Activated CD4-positive, alpha-beta memory T cell treated with anti-CD3 and anti-CD28 coated beads, Interleukin-2, amount 10 ng/mL, durations not matched to agents 7 days and 5 days (primary cell): ENCODE results near the gene HTR1B. TPM values are rescaled to one million over a fixed set of nuclear protein-coding genes. Genes with fewer than 3 reads are reported as not detected.

Source experiments
- CTCF ChIA-PET: fragments of 350-600 bp; sonication (Branson Sonifier 250); formaldehyde crosslinking; loops from one replicate; lab custom pipeline; 2021; ENCODE audit warnings: antibody characterized with exemption, inconsistent platforms; lab: Charles Lee
- POLR2A ChIA-PET: fragments of 350-600 bp; sonication (Branson Sonifier 250); formaldehyde crosslinking; loops from one replicate; lab custom pipeline; 2021; ENCODE audit warnings: antibody characterized with exemption; lab: Charles Lee
- DNase-seq: peaks from one replicate; pipeline ENCODE4 v3.0.0-alpha.2; 2020
- H3K27ac Mint-ChIP-seq: one replicate; pipeline ENCODE4 v1.8.0; 2021; ENCODE audit warnings: mild to moderate bottlenecking, mixed read lengths
- H3K27me3 Mint-ChIP-seq: one replicate; pipeline ENCODE4 v1.8.0; 2021; ENCODE audit warnings: mixed read lengths
- H3K36me3 Mint-ChIP-seq: one replicate; pipeline ENCODE4 v1.8.0; 2021; ENCODE audit warnings: low read depth, mixed read lengths
- H3K4me1 Mint-ChIP-seq: one replicate; pipeline ENCODE4 v1.8.0; 2021; ENCODE audit warnings: mixed read lengths
- H3K4me3 Mint-ChIP-seq: one replicate; pipeline ENCODE4 v1.8.0; 2021; ENCODE audit warnings: mild to moderate bottlenecking, mixed read lengths
- H3K9me3 Mint-ChIP-seq: one replicate; pipeline ENCODE4 v1.8.0; 2021; ENCODE audit warnings: mixed read lengths
- total RNA-seq, 2 experiments: library from RNA; stranded (reverse); gene quantifications; one replicate each; pipeline ENCODE4 v1.2.3, GENCODE V29; 2021

HTR1B gene
- total RNA-seq, 2 experiments from 2014 or later, result not detected

- no peak for DNase-seq
- Mint-ChIP-seq H3K9me3 (peaks cover 2% of the 10 kb centered on the region), H3K27me3 (peaks cover 59% of the 10 kb centered on the region), H3K4me1 (peaks cover 21% of the 10 kb centered on the region), H3K27ac (no peak overlapping the region), H3K36me3 (peaks cover 3% of the 10 kb centered on the region), H3K4me3 (no peak overlapping the region)
- POLR2A ChIA-PET, result no interaction called here
- CTCF ChIA-PET, result interaction anchor here (2.0 kb wide), 1 partner anchor 1571 kb away, joined by 4 read pairs; no protein-coding TSS in a partner anchor
Measured at GRCh38 chr6:77464495-77464867, 1.2 kb upstream of the HTR1B start.

- Mint-ChIP-seq H3K36me3 (peaks cover 3% of the 10 kb centered on the region), H3K9me3 (peaks cover 2% of the 10 kb centered on the region), H3K27me3 (peaks cover 60% of the 10 kb centered on the region), H3K4me3 (no peak overlapping the region), H3K27ac (no peak overlapping the region), H3K4me1 (peaks cover 21% of the 10 kb centered on the region)
- CTCF ChIA-PET, result interaction anchor here (2.0 kb wide), 1 partner anchor 1570 kb away, joined by 4 read pairs; no protein-coding TSS in a partner anchor
- POLR2A ChIA-PET, result no interaction called here
- DNase-seq, result no peak
Measured at GRCh38 chr6:77463861-77464494, 687 bp upstream of the HTR1B start.

GRCh38 chr6:77462359-77463307 is 658 bp downstream of the HTR1B start:
- no peak for DNase-seq
- ChIA-PET CTCF (no interaction called here), POLR2A (no interaction called here)
- Mint-ChIP-seq H3K36me3 (peaks cover 3% of the 10 kb centered on the region), H3K27ac (no peak overlapping the region), H3K9me3 (peaks cover 2% of the 10 kb centered on the region), H3K4me3 (peak overlapping the region; percentile 17), H3K27me3 (peaks cover 61% of the 10 kb centered on the region), H3K4me1 (peaks cover 20% of the 10 kb centered on the region)

- H3K27me3 Mint-ChIP-seq, result peaks cover 60% of the 10 kb centered on the region
- H3K4me1 Mint-ChIP-seq, result peaks cover 18% of the 10 kb centered on the region
- H3K4me3 Mint-ChIP-seq, result no peak overlapping the region
- peaks cover 2% of the 10 kb centered on the region for H3K9me3 Mint-ChIP-seq
- ChIA-PET POLR2A (no interaction called here), CTCF (no interaction called here)
- no peak for DNase-seq
- peaks cover 3% of the 10 kb centered on the region for H3K36me3 Mint-ChIP-seq
- H3K27ac Mint-ChIP-seq, result no peak overlapping the region
Measured at GRCh38 chr6:77461796-77462195, 1.5 kb downstream of the HTR1B start.

- H3K9me3 Mint-ChIP-seq, result no peaks in the 10 kb centered on the region
- H3K27me3 Mint-ChIP-seq, result peaks cover 37% of the 10 kb centered on the region
- H3K27ac Mint-ChIP-seq, result no peak overlapping the region
- peaks cover 11% of the 10 kb centered on the region for H3K4me1 Mint-ChIP-seq
- no peak overlapping the region for H3K4me3 Mint-ChIP-seq
- peaks cover 3% of the 10 kb centered on the region for H3K36me3 Mint-ChIP-seq
- no peak for DNase-seq
- POLR2A ChIA-PET, result no interaction called here
- CTCF ChIA-PET, result no interaction called here
Measured at GRCh38 chr6:77458421-77458820, 4.9 kb downstream of the HTR1B start.

GRCh38 chr6:77457720-77458349 is 5.5 kb downstream of the HTR1B start:
- H3K4me1 Mint-ChIP-seq, result peaks cover 8% of the 10 kb centered on the region
- no peak for DNase-seq
- peaks cover under 1% of the 10 kb centered on the region for H3K36me3 Mint-ChIP-seq

GRCh38 chr6:77456531-77457248 is 6.6 kb downstream of the HTR1B start:
- CTCF ChIA-PET, result interaction anchor here (0.8 to 1.2 kb wide), 2 partner anchors 10 to 12 kb away, joined by 3 to 4 read pairs; no protein-coding TSS in a partner anchor
- H3K4me1 Mint-ChIP-seq, result no peaks in the 10 kb centered on the region
- POLR2A ChIA-PET, result no interaction called here
- H3K27ac Mint-ChIP-seq, result no peak overlapping the region
- H3K4me3 Mint-ChIP-seq, result no peak overlapping the region
- H3K27me3 Mint-ChIP-seq, result peaks cover 20% of the 10 kb centered on the region
- no peaks in the 10 kb centered on the region for H3K9me3 Mint-ChIP-seq
- no peaks in the 10 kb centered on the region for H3K36me3 Mint-ChIP-seq
- no peak for DNase-seq

More at GRCh38 chr6:77457720-77458349, 5.5 kb downstream of the HTR1B start:
- CTCF ChIA-PET, result interaction anchor here (0.8 to 1.2 kb wide), 2 partner anchors 9 to 11 kb away, joined by 3 to 4 read pairs; no protein-coding TSS in a partner anchor
- no peaks in the 10 kb centered on the region for H3K9me3 Mint-ChIP-seq
- H3K27me3 Mint-ChIP-seq, result peaks cover 31% of the 10 kb centered on the region
- no peak overlapping the region for H3K27ac Mint-ChIP-seq
- no peak overlapping the region for H3K4me3 Mint-ChIP-seq
- POLR2A ChIA-PET, result no interaction called here

GRCh38 chr6:77455271-77455670 is 8.0 kb downstream of the HTR1B start:
- H3K27me3 Mint-ChIP-seq, result peaks cover 10% of the 10 kb centered on the region
- no peaks in the 10 kb centered on the region for H3K9me3 Mint-ChIP-seq
- no peak for DNase-seq
- H3K27ac Mint-ChIP-seq, result no peak overlapping the region
- H3K36me3 Mint-ChIP-seq, result no peaks in the 10 kb centered on the region
- POLR2A ChIA-PET, result no interaction called here
- CTCF ChIA-PET, result no interaction called here
- H3K4me3 Mint-ChIP-seq, result no peak overlapping the region
- H3K4me1 Mint-ChIP-seq, result no peaks in the 10 kb centered on the region

GRCh38 chr6:77454386-77454785 is 8.9 kb downstream of the HTR1B start:
- no peaks in the 10 kb centered on the region for H3K4me1 Mint-ChIP-seq
- no peaks in the 10 kb centered on the region for H3K9me3 Mint-ChIP-seq
- no peak for DNase-seq
- no peak overlapping the region for H3K4me3 Mint-ChIP-seq
- no peaks in the 10 kb centered on the region for H3K36me3 Mint-ChIP-seq
- ChIA-PET CTCF (interaction anchor here (1.3 kb wide), 1 partner anchor 12 kb away, joined by 3 read pairs; no protein-coding TSS in a partner anchor), POLR2A (no interaction called here)
- peaks cover 3% of the 10 kb centered on the region for H3K27me3 Mint-ChIP-seq
- H3K27ac Mint-ChIP-seq, result no peak overlapping the region

GRCh38 chr6:77451466-77451865 is 11.8 kb downstream of the HTR1B start:
- Mint-ChIP-seq H3K4me3 (no peak overlapping the region), H3K27ac (no peak overlapping the region), H3K9me3 (no peaks in the 10 kb centered on the region), H3K27me3 (no peaks in the 10 kb centered on the region), H3K4me1 (no peaks in the 10 kb centered on the region), H3K36me3 (no peaks in the 10 kb centered on the region)
- POLR2A ChIA-PET, result no interaction called here
- DNase-seq, result no peak
- CTCF ChIA-PET, result no interaction called here

GRCh38 chr6:77450924-77451323 is 12.4 kb downstream of the HTR1B start:
- no peak for DNase-seq
- ChIA-PET CTCF (no interaction called here), POLR2A (no interaction called here)
- no peaks in the 10 kb centered on the region for H3K9me3 Mint-ChIP-seq
- no peaks in the 10 kb centered on the region for H3K36me3 Mint-ChIP-seq
- H3K27me3 Mint-ChIP-seq, result no peaks in the 10 kb centered on the region
- H3K4me3 Mint-ChIP-seq, result no peak overlapping the region
- no peak overlapping the region for H3K27ac Mint-ChIP-seq
- H3K4me1 Mint-ChIP-seq, result no peaks in the 10 kb centered on the region

- DNase-seq, result no peak
- Mint-ChIP-seq H3K36me3 (no peaks in the 10 kb centered on the region), H3K9me3 (no peaks in the 10 kb centered on the region), H3K4me1 (no peaks in the 10 kb centered on the region), H3K27ac (no peak overlapping the region), H3K27me3 (no peaks in the 10 kb centered on the region), H3K4me3 (no peak overlapping the region)
- ChIA-PET POLR2A (no interaction called here), CTCF (no interaction called here)
Measured at GRCh38 chr6:77448546-77448945, 14.7 kb downstream of the HTR1B start.
